ENCODE results near the gene DIRAS1.

DNA sequence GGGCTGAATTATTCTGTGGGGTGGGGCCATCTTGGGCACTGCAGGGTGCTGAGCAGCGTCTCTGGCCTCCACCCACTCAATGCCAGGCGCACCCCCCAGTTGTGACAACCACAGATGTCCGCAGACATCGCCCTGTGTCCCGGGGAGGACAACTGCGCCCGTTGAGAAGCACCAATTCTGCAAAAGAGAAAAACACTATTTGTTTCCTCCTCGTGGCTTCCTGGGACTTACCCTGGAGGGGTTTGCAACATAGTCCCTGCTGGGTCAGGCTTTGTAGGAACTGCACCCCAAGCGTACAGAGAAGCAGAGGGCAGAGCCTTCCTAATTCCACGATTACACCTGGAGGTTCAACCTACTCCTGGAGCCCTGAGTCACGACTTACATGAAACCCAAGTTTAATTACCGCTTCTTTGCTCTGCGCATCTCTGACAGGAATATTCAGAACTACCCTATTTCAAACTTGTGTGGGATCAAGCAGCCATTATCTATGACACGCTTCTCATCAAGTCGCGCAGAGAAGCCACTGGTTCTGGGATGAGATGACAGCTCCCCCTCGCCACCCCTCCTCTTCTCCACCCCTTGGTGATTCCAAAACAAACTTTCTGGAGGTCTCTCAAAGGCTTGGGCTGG, 29.8 kb upstream of the DIRAS1 start:
- TF ChIP-seq NFE2L2 (conservative IDR thresholded peaks at IDR 0.05; ENCODE audit: low read length) = no peak
- TF ChIP-seq, protein P1, sequence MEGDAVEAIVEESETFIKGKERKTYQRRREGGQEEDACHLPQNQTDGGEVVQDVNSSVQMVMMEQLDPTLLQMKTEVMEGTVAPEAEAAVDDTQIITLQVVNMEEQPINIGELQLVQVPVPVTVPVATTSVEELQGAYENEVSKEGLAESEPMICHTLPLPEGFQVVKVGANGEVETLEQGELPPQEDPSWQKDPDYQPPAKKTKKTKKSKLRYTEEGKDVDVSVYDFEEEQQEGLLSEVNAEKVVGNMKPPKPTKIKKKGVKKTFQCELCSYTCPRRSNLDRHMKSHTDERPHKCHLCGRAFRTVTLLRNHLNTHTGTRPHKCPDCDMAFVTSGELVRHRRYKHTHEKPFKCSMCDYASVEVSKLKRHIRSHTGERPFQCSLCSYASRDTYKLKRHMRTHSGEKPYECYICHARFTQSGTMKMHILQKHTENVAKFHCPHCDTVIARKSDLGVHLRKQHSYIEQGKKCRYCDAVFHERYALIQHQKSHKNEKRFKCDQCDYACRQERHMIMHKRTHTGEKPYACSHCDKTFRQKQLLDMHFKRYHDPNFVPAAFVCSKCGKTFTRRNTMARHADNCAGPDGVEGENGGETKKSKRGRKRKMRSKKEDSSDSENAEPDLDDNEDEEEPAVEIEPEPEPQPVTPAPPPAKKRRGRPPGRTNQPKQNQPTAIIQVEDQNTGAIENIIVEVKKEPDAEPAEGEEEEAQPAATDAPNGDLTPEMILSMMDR (IDR thresholded peaks at IDR 0.05) = no peak
- TF ChIP-seq EP300 (IDR thresholded peaks at IDR 0.05) = no peak
- no peak for TF ChIP-seq HMGXB4 (CRISPR knock-in tag; IDR thresholded peaks at IDR 0.05; ENCODE audit: borderline replicate concordance)
- TF ChIP-seq TP53 (CRISPR knock-in tag; IDR thresholded peaks at IDR 0.05) = no peak
- no peak for TF ChIP-seq GATA3 (IDR thresholded peaks at IDR 0.05; ENCODE audit: borderline replicate concordance)
- no peak for TF ChIP-seq MAZ (IDR thresholded peaks at IDR 0.05; ENCODE audit: borderline replicate concordance, low read depth, low read length)
- TF ChIP-seq, protein P2, sequence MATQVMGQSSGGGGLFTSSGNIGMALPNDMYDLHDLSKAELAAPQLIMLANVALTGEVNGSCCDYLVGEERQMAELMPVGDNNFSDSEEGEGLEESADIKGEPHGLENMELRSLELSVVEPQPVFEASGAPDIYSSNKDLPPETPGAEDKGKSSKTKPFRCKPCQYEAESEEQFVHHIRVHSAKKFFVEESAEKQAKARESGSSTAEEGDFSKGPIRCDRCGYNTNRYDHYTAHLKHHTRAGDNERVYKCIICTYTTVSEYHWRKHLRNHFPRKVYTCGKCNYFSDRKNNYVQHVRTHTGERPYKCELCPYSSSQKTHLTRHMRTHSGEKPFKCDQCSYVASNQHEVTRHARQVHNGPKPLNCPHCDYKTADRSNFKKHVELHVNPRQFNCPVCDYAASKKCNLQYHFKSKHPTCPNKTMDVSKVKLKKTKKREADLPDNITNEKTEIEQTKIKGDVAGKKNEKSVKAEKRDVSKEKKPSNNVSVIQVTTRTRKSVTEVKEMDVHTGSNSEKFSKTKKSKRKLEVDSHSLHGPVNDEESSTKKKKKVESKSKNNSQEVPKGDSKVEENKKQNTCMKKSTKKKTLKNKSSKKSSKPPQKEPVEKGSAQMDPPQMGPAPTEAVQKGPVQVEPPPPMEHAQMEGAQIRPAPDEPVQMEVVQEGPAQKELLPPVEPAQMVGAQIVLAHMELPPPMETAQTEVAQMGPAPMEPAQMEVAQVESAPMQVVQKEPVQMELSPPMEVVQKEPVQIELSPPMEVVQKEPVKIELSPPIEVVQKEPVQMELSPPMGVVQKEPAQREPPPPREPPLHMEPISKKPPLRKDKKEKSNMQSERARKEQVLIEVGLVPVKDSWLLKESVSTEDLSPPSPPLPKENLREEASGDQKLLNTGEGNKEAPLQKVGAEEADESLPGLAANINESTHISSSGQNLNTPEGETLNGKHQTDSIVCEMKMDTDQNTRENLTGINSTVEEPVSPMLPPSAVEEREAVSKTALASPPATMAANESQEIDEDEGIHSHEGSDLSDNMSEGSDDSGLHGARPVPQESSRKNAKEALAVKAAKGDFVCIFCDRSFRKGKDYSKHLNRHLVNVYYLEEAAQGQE (IDR thresholded peaks at IDR 0.05) = no peak
- no peak for TF ChIP-seq TFCP2L1 (CRISPR knock-in tag; IDR thresholded peaks at IDR 0.05)
- no peak for TF ChIP-seq SREBF2 (IDR thresholded peaks at IDR 0.05)
- no peak for TF ChIP-seq CEBPB (IDR thresholded peaks at IDR 0.05)
- TF ChIP-seq RAD21 (conservative IDR thresholded peaks at IDR 0.05 in 1 of 2, IDR thresholded peaks at IDR 0.05 in 1 of 2) = no peak

Measured in A549 (cell line).